CD4-positive, alpha-beta T cell (primary cell): ENCODE data around the gene LRRFIP2. TPM values are rescaled to one million over a fixed set of nuclear protein-coding genes. Genes with fewer than 3 reads are reported as not detected.

Source experiments
- ATAC-seq: fragments of 200-7000 bp; cut with Tn5 transposase; one replicate; pipeline ENCODE4 v1.10.0; 2022; ENCODE audit warnings: mild to moderate bottlenecking; ENCODE audit not compliant: poor library complexity
- CTCF ChIA-PET: fragments of 350-600 bp; sonication (Branson Sonifier 250); formaldehyde crosslinking; loops from one replicate; lab custom pipeline; 2021; ENCODE audit warnings: antibody characterized with exemption, inconsistent platforms; lab: Charles Lee
- POLR2A ChIA-PET: fragments of 350-600 bp; sonication (Branson Sonifier 250); formaldehyde crosslinking; loops from one replicate; lab custom pipeline; 2021; ENCODE audit warnings: antibody characterized with exemption, inconsistent platforms; lab: Charles Lee
- DNase-seq, 14 experiments: peaks; one replicate each; pipeline ENCODE4 v3.0.0-alpha.2; 2013 to 2020; ENCODE audit warnings: mixed read lengths in 2 of 14
- H3K27ac ChIP-seq, 2 donors: one replicate each; pipeline versions ENCODE4 v1.5.1 to v1.7.0; 2013; ENCODE audit warnings: low read length in 2 of 2, low read depth in 1 of 2, mild to moderate bottlenecking in 1 of 2
- H3K27me3 ChIP-seq, 2 experiments: 1 replicate in 1 of 2; 2 replicates in 1 of 2; pipeline versions ENCODE4 v1.6.1 to v1.7.0; 2013; ENCODE audit warnings: low read length in 2 of 2, control low read depth in 1 of 2, mild to moderate bottlenecking in 1 of 2, moderate library complexity in 1 of 2; ENCODE audit not compliant: insufficient read depth in 2 of 2, control insufficient read depth in 1 of 2
- H3K36me3 ChIP-seq: one replicate; pipeline ENCODE4 v1.6.1; 2013; ENCODE audit warnings: low read length, control low read depth; ENCODE audit not compliant: insufficient read depth
- H3K4me1 ChIP-seq: one replicate; pipeline ENCODE4 v1.6.1; 2013; ENCODE audit warnings: low read length, control low read depth; ENCODE audit not compliant: insufficient read depth
- H3K4me3 ChIP-seq: one replicate; pipeline ENCODE4 v1.5.1; 2013; ENCODE audit warnings: mild to moderate bottlenecking, low read length, moderate library complexity
- H3K9me3 ChIP-seq, 2 experiments: 1 replicate in 1 of 2; 2 replicates in 1 of 2; pipeline versions ENCODE4 v1.6.1 to v1.7.0; 2013; ENCODE audit warnings: low read length in 2 of 2, mild to moderate bottlenecking in 2 of 2, control low read depth in 1 of 2, moderate library complexity in 1 of 2; ENCODE audit not compliant: control insufficient read depth in 1 of 2, insufficient read depth in 1 of 2
- H3K27ac Mint-ChIP-seq: one replicate; pipeline ENCODE4 v1.8.0; 2020; ENCODE audit warnings: mixed read lengths
- H3K27me3 Mint-ChIP-seq: one replicate; pipeline ENCODE4 v1.8.0; 2021; ENCODE audit warnings: mixed read lengths
- H3K36me3 Mint-ChIP-seq: one replicate; pipeline ENCODE4 v1.8.0; 2021; ENCODE audit warnings: low read depth, mixed read lengths
- H3K4me1 Mint-ChIP-seq: one replicate; pipeline ENCODE4 v1.8.0; 2021; ENCODE audit warnings: low read depth, mixed read lengths
- H3K4me3 Mint-ChIP-seq: one replicate; pipeline ENCODE4 v1.8.0; 2020; ENCODE audit warnings: mild to moderate bottlenecking, mixed read lengths
- H3K9me3 Mint-ChIP-seq: one replicate; pipeline ENCODE4 v1.8.0; 2020; ENCODE audit warnings: mixed read lengths
- intact Hi-C, 2 experiments: fragments of 100-400 bp; cut with DNase I in 1 of 2; cut with micrococcal nuclease in 1 of 2; formaldehyde crosslinking; loops; one replicate each; pipeline versions ENCODE4 v1.15.1 to v1.9.0; 2023 to 2025; cut with DNase I, micrococcal nuclease
- total RNA-seq, 174 experiments: library from RNA in 2 of 174; stranded (reverse) in 2 of 174; gene quantifications; one replicate each; pipeline ENCODE4 v1.2.3 and lab custom pipeline; 2021 to 2026
- TF ChIP-seq, protein P1 (sequence below): fragments of 200-600 bp; IDR thresholded peaks from one replicate; pipeline ENCODE4 v1.8.0; 2022; ENCODE audit warnings: antibody characterized with exemption, mild to moderate bottlenecking

Gene LRRFIP2
- total RNA-seq, 2 experiments from 2014 or later, result 34.2 to 34.8 TPM

DNA sequence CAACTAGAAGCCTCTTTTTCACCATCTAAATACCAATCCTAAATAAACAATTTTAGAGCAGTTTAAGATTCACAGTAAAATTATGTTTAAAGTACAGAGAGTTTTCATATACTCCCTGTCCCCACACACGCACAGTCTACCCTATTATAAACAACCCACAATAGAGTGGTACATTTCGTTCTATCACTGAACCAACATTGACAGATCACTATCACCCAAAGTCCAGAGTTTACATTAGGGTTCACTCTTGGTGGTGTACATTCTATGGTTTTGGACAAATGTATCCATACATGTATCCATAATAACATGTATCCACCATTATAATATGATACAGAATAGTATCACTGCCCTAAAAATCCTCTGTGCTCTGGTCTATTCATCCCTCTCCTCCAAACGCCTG lies 92.1 kb downstream of the LRRFIP2 start:
- CTCF ChIA-PET, result no interaction called here
- H3K27me3 Mint-ChIP-seq, result no peaks in the 10 kb centered on the region
- H3K36me3 Mint-ChIP-seq, result peaks cover 69% of the 10 kb centered on the region
- H3K4me3 Mint-ChIP-seq, result no peak overlapping the region
- Histone ChIP-seq H3K27ac (no peak overlapping the region), H3K9me3 (no peaks in the 10 kb centered on the region), H3K4me3 (no peak overlapping the region), H3K36me3 (peaks cover 11% of the 10 kb centered on the region), H3K27me3 (no peaks in the 10 kb centered on the region), H3K4me1 (no peaks in the 10 kb centered on the region)
- TF ChIP-seq, protein P1, sequence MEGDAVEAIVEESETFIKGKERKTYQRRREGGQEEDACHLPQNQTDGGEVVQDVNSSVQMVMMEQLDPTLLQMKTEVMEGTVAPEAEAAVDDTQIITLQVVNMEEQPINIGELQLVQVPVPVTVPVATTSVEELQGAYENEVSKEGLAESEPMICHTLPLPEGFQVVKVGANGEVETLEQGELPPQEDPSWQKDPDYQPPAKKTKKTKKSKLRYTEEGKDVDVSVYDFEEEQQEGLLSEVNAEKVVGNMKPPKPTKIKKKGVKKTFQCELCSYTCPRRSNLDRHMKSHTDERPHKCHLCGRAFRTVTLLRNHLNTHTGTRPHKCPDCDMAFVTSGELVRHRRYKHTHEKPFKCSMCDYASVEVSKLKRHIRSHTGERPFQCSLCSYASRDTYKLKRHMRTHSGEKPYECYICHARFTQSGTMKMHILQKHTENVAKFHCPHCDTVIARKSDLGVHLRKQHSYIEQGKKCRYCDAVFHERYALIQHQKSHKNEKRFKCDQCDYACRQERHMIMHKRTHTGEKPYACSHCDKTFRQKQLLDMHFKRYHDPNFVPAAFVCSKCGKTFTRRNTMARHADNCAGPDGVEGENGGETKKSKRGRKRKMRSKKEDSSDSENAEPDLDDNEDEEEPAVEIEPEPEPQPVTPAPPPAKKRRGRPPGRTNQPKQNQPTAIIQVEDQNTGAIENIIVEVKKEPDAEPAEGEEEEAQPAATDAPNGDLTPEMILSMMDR, result no peak
- no peak for DNase-seq
- H3K27ac Mint-ChIP-seq, result no peak overlapping the region
- no peak for ATAC-seq
- intact Hi-C loops, result no loop called here
- no peaks in the 10 kb centered on the region for H3K4me1 Mint-ChIP-seq
- no peaks in the 10 kb centered on the region for H3K9me3 Mint-ChIP-seq
- POLR2A ChIA-PET, result no interaction called here

DNA sequence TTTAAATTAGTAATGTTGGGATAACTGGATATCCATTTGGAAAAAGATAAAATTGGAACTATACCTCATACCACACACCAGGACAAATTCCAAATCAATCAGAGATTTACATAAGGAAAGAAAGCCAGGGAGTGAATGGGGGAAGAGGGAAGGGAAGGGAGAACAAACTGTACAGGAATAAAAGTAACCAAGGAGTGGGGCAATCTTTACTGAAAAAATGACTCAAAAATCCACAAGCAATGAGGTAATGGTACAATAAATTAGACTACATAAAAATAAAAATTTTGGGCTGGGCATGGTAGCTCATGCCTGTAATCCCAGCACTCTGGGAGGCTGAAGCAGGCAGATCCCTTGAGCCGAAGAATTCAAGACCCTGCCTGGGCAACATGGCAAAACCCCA lies 98.4 kb downstream of the LRRFIP2 start:
- H3K36me3 ChIP-seq, result peaks cover 17% of the 10 kb centered on the region
- TF ChIP-seq, protein P1, result no peak
- ChIA-PET CTCF (no interaction called here), POLR2A (no interaction called here)
- Mint-ChIP-seq H3K36me3 (peaks cover 77% of the 10 kb centered on the region), H3K4me1 (no peaks in the 10 kb centered on the region), H3K27ac (no peak overlapping the region), H3K27me3 (no peaks in the 10 kb centered on the region), H3K9me3 (no peaks in the 10 kb centered on the region), H3K4me3 (no peak overlapping the region)
- H3K27ac ChIP-seq, result no peak overlapping the region
- intact Hi-C loops, result no loop called here
- H3K4me3 ChIP-seq, result no peak overlapping the region
- ATAC-seq (no peak), DNase-seq (no peak)
- H3K9me3 ChIP-seq, result no peaks in the 10 kb centered on the region
- H3K27me3 ChIP-seq, result no peaks in the 10 kb centered on the region
- no peaks in the 10 kb centered on the region for H3K4me1 ChIP-seq

DNA sequence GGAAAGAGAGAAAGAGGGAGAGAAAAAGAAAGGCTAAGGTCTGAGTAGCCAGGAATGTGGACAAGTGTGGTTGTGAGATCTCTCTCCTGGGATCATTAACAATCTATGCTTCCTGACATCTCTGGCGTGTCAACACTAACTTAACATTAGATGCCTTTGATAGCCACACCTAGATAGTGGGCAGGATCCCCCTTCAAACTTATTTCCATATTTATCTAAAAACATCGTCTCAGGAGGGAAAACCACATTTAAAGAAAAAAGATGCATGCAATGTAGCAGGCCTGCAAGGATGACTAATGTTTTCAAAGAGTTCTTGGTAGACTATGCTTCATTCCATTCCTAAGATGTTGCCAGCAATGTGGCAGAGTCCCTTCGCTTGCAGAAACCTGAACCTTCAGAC lies 100.2 kb downstream of the LRRFIP2 start:
- ChIA-PET CTCF (no interaction called here), POLR2A (no interaction called here)
- Mint-ChIP-seq H3K4me3 (no peak overlapping the region), H3K4me1 (no peaks in the 10 kb centered on the region), H3K27ac (no peak overlapping the region), H3K36me3 (peaks cover 72% of the 10 kb centered on the region), H3K9me3 (no peaks in the 10 kb centered on the region), H3K27me3 (no peaks in the 10 kb centered on the region)
- ATAC-seq (no peak), DNase-seq (no peak)
- no peaks in the 10 kb centered on the region for H3K9me3 ChIP-seq
- H3K27ac ChIP-seq, result no peak overlapping the region
- TF ChIP-seq, protein P1, result no peak
- H3K4me1 ChIP-seq, result no peaks in the 10 kb centered on the region
- intact Hi-C loops, result no loop called here
- H3K36me3 ChIP-seq, result peaks cover 17% of the 10 kb centered on the region
- H3K4me3 ChIP-seq, result no peak overlapping the region
- H3K27me3 ChIP-seq, result no peaks in the 10 kb centered on the region
